GM19240 (cell line): ENCODE data around the gene WDR33.
"Not testable (repeated sequence)": the region's sequence is repeated elsewhere in the genome, so short reads cannot be mapped to it uniquely, and the experiment has no call there.

Experiments
- DNase-seq: peaks from one replicate; pipeline ENCODE4 v3.0.0; 2011; ENCODE audit warnings: low spot score; ENCODE audit not compliant: insufficient read length

Gene WDR33

DNA sequence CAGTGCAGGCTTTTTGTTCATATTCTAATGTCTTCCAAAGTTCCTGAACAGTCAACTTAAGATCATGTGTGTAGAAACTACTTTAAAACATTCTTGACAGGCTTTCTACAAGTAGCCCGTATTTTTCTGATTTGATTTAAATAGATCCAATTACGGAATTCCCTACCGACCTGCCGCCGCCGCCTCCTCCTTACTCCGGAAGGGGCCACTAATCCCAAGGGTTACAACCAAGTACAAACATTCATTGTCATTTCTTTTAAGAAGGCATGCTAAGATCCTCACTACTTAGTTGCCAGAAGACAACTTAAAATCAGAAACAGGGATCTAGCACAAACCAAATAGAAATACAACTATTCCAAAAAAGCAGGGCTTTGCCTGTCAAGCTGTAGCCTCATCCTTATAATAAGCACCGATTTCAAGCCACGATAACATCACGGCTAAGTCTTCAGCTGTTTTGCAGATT, 784 bp downstream of the WDR33 start:
- DNase-seq, result no peak

DNA sequence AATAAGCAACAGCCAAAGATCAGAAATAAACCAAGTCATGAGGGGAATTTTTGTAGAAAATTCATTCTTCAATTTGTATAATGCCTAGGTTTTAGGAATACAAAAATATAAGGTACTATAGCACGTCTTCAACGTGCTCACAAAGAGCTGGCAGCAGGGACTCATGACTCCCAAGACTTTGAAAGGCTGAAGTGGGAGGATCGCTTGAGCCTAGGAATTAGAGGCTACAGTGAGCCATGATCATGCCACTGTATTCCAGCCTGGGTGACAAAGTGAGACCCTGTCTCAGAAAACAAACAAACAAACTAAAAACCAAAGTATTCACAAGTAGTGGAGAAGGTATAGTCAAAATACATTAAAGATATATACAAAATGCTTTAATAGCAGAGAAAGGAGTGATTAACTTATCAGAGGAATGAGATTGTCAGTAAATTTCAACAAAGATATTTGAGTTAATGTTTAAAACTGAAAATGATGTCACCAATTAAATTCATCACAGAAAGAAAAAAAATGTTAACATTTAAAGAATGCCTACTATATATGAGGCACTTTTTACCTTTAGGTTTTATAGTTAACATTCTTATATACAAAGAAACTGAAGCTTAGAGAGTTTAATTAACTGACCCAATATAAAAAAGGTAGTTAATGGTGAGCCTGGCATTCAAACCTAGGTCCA, 3.2 kb downstream of the WDR33 start:
- DNase-seq, result no peak

DNA sequence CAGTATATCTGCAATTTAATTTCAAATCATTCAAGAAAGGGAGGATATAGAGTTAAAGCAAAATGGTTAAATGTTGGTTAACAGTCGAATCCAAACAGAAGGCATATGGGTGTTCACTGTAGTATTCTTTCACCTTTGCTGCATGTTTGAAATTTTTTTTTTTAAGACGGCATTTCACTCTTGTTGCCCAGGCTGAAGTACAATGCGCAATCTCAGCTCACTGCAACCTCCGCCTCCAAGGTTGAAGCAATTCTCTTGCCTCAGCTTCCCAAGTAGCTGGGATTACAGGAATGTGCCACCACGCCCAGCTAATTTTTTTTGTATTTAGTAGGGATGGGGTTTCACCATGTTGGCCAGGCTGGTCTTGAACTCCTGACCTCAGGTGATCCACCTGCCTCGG, 4.1 kb downstream of the WDR33 start:
- not testable (repeated sequence) for DNase-seq

DNA sequence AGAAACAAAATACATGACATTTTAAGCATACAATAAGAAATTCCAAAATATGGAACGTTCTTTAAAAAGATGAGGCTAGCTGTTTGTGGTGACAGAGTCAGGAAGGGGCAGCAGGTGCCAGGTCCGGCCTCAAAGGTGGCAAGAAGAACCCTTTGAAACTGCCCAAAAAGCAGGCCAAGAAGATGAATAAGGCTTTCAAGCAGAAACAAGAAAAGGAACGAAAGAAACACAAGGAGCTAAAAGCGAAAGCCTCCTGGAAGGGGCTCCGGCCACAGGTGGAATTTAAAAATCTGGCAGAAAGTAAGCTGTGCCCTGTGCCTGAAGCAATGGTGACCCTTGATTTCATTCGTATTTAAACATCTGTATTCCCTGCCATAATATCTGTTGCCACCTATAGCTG, 5.5 kb downstream of the WDR33 start:
- no peak for DNase-seq

DNA sequence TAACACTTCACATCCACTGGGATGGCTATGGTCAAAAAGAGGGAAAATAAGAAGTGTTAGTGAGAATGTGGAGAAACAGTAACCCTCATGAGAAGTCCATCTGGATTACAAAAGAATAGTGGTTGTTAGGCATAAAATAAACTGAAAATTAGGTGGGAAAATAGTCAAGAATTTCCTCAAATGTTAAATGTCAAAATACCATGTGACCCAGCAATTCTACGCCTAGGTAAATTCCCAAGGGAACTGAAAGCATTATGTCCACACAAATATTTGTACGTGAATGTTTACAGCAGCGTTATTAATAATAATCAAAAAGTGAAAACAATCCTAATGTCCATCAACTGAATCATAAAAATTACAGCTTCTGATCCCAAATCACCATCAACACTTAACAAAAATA, 11.0 kb downstream of the WDR33 start:
- no peak for DNase-seq

DNA sequence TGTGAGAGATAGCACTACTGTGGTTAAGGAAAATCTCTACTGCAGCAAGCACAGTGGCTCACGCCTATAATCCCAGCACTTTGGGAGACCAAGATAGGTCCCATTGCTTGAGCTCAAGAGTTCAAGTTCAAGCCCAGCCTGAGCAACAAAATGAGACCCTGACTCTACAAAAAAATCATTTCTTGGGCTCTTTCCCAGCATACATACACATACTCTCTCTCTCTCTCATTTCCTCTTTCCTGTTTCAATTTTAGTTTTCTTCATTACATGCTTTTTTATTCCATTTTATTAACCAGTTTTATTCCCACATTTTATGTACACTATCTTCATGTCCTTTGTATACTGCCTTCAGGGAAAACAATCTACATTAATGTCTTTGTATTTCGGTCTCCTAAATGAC, 14.6 kb downstream of the WDR33 start:
- no peak for DNase-seq

DNA sequence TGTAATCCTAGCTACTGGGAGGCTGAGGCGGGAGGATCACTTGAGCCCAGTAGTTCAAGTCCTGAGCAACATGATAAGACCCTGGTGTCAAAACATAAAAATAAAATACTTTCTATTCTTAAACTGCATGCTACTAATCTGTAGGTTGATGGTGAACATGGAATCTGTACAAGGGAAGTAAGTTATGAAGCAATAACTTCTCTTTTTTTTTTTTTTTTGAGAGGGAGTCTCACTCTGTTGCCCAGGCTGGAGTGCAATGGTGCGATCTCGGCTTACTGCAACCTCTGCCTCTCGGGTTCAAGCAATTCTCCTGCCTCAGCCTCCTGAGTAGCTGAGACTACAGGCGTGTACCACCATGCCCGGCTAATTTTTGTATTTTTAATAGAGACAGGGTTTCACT, 16.1 kb downstream of the WDR33 start:
- not testable (repeated sequence) for DNase-seq

DNA sequence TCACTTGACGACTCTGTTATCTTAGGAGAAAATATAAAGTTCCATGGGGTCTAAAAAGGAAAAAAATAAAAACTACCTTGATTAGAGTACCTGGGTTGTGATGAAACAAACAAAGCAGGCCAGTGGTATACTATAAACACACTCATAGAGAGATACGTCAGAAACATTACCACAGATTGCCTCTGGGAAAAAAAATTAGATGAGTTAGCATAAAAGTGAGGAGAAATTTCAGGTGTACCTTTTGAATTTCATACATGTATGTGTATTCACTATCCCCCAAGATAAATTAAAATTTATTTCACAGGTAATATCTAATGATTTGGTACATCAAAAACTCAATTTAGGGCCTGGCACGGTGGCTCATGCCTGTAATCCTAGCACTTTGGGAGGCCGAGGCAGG, 18.2 kb downstream of the WDR33 start:
- DNase-seq, result no peak

DNA sequence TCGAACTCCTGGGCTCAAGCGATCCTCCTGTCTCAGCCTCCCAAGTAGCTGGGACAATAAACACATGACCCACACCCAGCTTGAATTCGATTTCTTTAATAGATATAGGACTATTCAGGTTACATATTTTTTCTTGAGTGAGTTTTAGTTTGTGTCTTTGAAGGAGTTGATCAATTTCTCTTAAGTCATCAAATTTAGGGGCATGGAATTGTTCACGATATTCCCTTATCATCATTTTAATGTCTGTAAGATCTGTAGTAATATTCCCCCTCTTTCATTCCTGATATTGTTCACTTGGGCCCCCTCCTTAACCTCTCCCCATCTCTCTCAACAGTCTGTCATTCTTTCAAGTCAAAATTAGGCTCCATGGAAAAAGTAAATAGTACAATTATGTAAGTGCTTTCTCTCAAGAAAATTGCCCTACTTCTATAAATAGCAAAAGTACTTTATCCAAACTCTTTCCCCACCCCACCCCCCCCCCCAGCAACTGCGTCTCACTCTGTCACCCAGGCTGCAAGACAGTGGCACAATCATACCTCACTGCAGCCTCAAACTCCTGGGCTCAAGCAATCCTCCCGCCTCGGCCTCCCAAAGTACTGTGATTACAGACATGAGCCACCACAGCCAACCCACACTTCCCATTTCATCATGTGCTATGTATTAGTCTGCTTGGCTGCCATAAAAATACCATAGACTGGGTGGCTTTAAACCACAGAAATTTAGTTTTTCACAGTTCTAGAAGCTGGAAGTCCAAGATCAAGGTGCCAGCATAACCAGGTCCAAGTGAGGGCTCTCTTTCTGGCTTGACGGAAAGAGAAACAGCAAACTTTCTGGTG, 20.1 kb downstream of the WDR33 start:
- DNase-seq, result no peak

DNA sequence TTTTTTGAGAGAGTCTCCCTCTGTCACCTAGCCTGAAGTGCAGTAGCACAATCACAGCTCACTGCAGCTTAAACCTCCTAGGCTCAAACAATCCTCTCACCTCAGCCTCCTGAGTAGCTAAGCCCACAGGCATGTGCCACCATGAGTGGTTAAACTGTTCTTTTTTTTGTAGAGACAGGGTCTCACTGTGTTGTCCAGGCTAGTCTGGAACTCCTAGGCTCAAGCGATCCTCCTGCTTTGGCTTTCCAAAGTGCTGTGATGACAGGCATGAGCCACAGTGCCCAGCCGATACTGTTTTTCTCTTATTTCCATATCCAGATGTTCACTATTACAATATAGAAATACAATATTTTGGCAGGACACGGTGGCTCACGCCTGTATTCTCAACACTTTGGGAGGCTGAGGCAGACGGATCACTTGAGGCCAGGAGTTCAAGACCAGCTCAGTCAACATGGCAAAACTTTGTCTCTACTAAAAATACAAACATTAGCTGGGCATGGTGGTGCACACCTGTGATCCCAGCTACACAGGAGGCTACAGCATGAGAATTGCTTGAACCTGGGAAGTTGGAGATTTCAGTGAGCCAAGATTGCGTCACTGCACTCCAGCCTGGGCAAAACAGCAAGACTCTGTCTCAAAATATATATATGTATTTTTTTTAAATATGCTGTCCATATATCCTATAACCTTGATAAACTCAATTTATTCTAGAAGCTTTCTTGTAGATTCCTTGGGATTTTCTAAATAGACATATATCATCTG, 24.7 kb downstream of the WDR33 start:
- no peak for DNase-seq

DNA sequence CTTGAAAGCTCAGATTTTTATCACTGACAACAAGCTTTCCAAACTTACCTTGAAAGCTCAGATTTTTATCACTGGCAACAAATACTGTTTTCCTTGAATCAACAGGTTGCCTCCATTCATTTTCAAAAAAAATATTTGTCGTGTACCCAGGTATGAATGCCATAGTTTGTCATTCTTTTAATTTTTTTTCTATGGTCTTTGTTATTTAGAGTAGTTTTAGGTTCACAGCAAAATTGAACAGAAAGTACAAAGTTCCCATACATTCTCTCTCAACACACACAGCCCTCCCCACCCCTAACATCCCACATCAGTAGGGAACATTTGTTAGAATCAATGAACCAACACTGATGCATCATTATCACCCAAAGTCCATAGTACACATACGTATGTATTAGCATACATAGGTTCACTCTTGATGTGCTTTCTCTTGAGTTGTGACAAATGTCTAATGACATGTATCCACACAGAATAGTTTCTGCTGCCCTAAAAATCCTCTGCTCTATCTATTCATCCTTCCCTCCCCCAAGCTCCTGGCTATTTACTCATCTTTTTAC, 25.9 kb downstream of the WDR33 start:
- no peak for DNase-seq

DNA sequence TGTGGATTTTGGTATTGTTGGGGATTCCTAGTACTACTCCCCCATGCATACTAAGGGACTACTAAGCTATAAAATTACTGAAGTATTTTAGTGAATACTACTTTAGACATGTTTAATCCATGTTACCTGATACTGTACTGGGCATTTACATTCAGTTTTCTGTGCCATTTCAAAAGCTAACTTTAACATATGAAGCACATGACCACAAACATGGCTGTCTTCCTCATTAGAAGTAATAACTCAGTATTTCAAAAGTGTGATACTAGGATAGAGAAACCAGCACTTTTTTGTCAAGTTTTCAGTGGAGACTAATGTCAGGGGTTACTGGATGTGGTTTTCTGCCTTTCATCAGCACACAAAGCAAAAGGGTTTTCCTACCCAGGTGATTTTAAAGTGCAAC, 27.9 kb downstream of the WDR33 start:
- no peak for DNase-seq

DNA sequence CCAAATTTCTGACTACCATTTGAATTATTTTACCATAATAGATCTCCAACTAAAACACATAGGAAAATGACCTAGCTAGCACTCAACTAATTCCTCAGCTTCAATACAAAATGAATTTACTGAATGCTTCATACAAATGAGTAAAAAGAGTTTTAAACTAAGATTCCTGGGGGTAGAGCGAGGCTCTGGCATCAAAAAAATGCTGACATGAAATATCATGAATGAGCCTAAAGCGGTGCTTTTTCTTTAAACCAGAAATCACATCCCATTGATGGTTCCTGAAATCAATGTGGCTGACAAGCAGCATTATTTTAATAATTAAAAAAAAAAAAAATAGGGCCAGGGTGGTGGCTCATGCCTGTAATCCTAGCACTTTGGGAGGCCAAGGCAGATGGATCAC, 32.1 kb downstream of the WDR33 start:
- no peak for DNase-seq

DNA sequence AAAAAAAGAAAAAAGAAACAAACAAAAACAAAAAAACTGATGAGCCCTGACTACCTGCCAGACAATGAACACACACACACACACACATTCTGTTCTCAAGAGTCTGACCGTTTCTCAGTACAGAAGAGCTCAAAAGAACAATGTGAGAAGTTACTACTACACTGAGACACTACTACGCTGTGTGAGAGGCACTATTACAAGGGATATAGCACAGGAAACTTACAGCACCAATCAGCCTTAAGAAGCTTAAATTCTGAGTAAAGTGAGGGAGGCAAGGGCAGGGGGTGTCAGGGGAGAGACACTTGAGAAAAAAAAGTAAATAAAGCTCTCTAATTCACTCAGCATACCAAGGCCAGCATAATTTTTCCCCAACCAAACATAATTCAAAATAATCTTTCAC, 32.5 kb downstream of the WDR33 start:
- DNase-seq, result no peak

DNA sequence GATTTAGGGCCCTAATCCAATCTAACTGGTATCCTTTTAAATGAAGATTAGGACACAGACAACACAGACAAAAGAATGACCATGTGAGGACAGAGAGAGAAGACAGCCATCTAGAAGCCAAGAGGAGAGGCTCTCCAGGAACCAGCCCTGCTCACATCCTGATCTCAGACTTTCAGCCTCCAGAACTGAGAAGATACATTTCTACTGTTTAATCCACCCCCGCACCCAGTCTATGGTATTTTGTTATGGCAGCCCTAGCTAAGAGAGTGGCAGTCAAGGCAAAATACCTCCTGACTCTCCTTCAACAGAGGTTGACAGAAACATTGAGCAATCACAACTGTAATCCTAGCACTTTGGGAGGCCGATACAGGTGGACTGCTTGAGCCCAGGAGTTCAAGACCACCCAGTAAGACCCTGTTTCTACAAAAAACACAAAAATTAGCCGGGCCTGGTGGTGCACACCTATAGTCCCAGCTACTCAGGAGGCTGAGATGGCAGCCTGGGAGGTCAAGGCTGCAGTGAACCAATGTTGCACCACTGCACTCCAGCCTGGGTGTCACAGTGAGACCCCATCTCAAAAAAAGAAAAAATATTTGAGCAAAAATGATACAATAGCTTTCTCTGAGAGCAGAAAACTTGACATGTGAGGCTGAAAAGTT, 34.7 kb downstream of the WDR33 start:
- DNase-seq, result no peak

DNA sequence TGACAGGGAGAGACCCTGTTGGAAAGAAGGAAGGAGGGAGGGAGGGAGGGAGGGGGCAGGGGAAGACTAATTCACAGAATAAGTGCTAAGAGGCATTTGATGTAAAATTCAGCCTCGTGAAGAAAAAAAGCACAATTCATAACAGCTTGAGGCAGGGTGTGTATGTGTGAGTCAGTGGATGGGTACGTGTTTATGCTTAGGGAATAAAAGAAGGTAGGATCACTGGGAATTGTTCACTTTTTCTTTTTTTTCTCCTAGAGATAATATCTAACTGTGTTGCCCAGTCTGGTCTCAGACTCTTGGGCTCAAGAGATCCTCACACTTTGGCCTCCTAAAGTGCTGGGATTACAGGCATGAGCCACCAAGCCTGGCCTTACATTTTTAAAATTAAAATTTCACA, 39.2 kb downstream of the WDR33 start:
- no peak for DNase-seq

DNA sequence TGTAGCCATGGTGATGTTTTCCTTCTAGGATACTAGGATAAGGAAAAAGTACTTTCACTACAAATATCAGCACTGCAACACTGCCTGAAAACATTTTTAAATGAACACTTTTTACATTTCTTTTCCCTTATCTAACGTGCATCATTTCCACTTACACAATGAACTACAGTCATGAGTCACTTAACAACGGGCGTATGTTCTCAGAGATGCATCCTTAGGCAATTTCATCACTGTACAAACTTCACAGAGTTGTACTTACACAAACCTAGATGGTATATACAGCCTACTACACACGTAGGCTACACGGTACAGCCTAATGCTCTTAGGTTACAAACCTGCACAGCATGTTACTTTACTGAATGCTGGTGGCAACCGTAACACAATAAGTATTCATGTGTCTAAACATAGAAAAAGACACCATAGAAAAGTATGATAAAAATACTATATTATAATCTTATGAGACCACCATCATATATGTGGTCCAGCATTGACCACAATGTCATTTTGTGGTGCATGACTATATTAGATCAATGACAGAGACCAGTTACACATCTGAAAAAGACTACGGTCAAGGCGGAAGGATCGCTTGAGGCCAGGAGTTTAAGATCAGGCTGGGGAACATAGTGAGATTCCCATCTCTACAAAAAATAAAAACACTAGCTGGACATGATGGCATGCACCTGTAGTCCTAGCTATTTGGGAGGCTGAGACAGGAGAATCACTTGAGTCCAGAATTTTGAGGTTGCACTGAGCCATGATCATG, 39.8 kb downstream of the WDR33 start:
- no peak for DNase-seq

DNA sequence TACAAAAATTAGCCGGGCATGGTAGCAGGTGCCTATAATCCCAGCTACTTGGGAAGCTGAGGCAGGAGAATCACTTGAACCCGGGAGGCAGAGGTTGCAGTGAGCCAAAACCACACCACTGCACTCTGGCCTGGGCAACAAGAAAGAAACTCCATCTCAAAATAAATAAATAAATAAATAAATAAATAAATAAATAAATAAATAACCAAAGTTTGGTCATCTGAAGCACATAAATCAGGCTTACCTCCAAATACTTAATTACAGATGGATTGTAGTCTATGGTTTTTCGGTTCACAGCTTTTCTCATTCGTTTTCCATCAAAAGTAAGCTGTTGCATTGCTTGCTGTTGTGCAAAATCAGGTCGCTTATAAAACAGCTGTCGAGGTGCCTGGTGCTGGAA, 40.4 kb downstream of the WDR33 start:
- DNase-seq, result not testable (repeated sequence)

DNA sequence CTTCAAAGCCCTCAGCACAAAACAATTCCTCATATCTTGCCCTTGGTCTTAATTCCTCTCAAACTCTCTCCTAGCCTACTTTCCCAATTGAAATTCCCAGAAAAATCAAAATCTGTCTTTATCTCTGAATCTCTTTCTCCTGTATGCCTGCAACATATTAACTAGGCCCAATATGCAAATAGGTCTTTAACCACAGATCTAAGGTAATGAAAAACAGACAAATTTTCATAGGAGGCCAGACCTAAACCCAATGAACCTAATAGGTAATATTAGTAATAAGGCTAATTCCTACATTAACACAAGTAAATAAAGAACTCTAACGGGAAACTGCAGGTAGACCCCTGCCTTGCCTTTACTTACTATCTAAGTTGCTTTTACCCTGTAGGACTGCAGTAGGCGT, 41.4 kb downstream of the WDR33 start:
- no peak for DNase-seq

DNA sequence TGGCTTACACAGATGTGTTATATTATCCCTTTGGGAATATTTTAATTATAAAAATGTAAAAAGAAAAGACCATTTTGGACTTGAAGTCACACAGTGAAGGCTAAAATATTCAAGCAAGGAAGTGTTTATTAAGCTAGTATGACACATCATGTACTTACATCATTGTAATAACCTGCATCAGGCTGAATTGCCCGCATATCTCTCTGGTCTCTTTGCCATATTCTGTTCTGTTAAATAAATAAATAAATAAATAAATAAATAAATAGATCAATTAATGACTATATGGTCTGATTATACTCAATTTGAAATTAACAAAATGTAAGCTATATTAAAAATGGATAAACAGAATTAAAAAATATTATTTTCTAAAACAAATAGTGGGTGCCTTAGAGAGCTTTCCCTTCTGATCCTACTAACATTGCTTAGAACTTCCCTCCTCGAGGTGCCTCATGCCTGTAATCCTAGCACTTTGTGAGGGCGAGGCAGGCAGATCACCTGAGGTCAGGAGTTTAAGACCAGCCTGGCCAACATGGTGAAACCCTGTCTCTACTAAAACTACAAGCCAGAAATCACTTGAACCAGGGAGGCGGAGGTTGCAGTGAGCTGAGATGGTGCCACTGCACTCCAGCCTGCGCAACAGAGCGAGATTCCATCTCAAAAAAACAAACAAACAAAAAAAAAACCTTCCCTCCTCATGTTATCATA, 42.0 kb downstream of the WDR33 start:
- DNase-seq, result no peak
